HG03575 (cell line): ENCODE measurements around the gene LPCAT4.

Experiments used
- ATAC-seq: cut with Tn5 transposase; IDR thresholded peaks from one replicate; pipeline ENCODE4 v1.9.1; 2021; ENCODE audit not compliant: unreplicated experiment, insufficient number of reproducible peaks, low FRiP score; ENCODE audit errors: extremely low read depth

LPCAT4 gene

GRCh38 chr15:34314491-34315490 lies 52.2 kb downstream of the LPCAT4 start:
- no peak for ATAC-seq

DNA sequence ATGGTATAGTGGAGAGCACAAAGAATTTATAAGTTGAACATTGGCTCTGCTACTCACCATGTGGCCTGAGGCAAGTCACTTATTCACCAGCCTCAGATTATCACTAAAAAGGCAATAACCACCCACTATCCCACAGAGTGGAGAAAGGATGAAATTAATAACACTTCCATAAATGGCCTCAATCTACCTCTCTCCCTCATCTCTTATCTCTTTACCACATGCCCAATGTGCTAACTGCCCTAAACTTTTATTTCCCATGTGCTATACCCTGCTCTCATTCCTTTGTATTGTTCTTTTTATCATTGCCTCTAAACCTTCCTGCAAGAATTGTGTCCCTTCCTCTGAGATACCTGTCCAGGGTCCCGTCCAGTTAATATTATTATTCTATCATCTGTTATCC lies 55.4 kb downstream of the LPCAT4 start:
- no peak for ATAC-seq
